Measurements from ENCODE around the gene TIMP1. TPM values are rescaled to one million over a fixed set of nuclear protein-coding genes. Genes with fewer than 3 reads are reported as not detected.

TIMP1 gene
- total RNA-seq, 1 donor from 2014 or later, result 51.4 TPM

Small RNA genes lying within 50 kb of the gene (small RNA-seq; reads per million reads assigned to genes)
- not detected for gene MIR4769 (ENCODE audit: low replicate concordance)

Other genes with a start within 250 kb of the TIMP1 start
- gene ZNF157, start 211.9 kb upstream of the TIMP1 start, total RNA-seq, result 0.49 TPM
- gene ZNF41, start 99.2 kb upstream of the TIMP1 start, total RNA-seq, result 8.1 TPM
- 11.9 TPM for gene ARAF, start 21.2 kb upstream of the TIMP1 start, total RNA-seq
- 0.30 TPM for gene SYN1, start 37.4 kb downstream of the TIMP1 start, total RNA-seq
- gene CFP, start 47.5 kb downstream of the TIMP1 start, total RNA-seq, result 2.5 TPM
- gene ELK1, start 68.1 kb downstream of the TIMP1 start, total RNA-seq, result 8.2 TPM
- 75.8 TPM for gene UXT, start 76.7 kb downstream of the TIMP1 start, total RNA-seq